ENCODE measurements around the gene STXBP5. TPM values are rescaled to one million over a fixed set of nuclear protein-coding genes. Genes with fewer than 3 reads are reported as not detected.
A peak's percentile ranks its signal among the peaks of the same experiment; 100 is the strongest.

STXBP5 gene
- total and polyA plus RNA-seq, 9 of the 15 experiments (the other 6 are each of a cell fraction or from before 2014, with no cell fraction given) = 23.3 to 172 (median 71.5) TPM

GRCh38 chr6:147218797-147219196, 14.6 kb downstream of the STXBP5 start (continued):
- TF ChIP-seq AFF4 (CRISPR knock-in tag; IDR thresholded peaks at IDR 0.05) (peak; percentile 68), CSDE1 (IDR thresholded peaks at IDR 0.05) (no peak), IRF1 (CRISPR knock-in tag; IDR thresholded peaks at IDR 0.05; ENCODE audit: borderline replicate concordance) (no peak), MAFK (IDR thresholded peaks at IDR 0.05; ENCODE audit: low read length) (no peak), KDM1A (IDR thresholded peaks at IDR 0.05) (no peak), CBFA2T2 (conservative IDR thresholded peaks at IDR 0.05) (no peak), ZKSCAN1 (IDR thresholded peaks at IDR 0.05; ENCODE audit: low read depth, low read length) (no peak), ZNF740 (CRISPR knock-in tag; IDR thresholded peaks at IDR 0.05) (no peak), ZNF740 (tag; IDR thresholded peaks at IDR 0.05) (no peak), E2F8 (IDR thresholded peaks at IDR 0.05; ENCODE audit: low read depth, partially characterized antibody) (peak; percentile 36), ZNF592 (IDR thresholded peaks at IDR 0.05) (0 out of 2 replicates have a peak, but pooled peaks have one; percentile 34), SIX5 (IDR thresholded peaks at IDR 0.05; ENCODE audit: borderline replicate concordance in 1 of 2, insufficient read depth in 1 of 2, low read depth in 1 of 2, low read length in 2 of 2) (no peak), CBX5 (IDR thresholded peaks at IDR 0.05; ENCODE audit: borderline replicate concordance, low read depth) (no peak), BHLHE40 (IDR thresholded peaks at IDR 0.05; ENCODE audit: low read length) (no peak), MCM5 (IDR thresholded peaks at IDR 0.05; ENCODE audit: low read depth) (no peak), ARID1B (IDR thresholded peaks at IDR 0.05) (peak; percentile 54; the same call in 1 of the 2 replicates), CBFB (CRISPR knock-in tag; IDR thresholded peaks at IDR 0.05) (no peak)

Data from K562 (cell line).